Measurements from ENCODE around the gene RIPOR1.
"Not testable (repeated sequence)": the region's sequence is repeated elsewhere in the genome, so short reads cannot be mapped to it uniquely, and the experiment has no call there.

Gene RIPOR1

GRCh38 chr16:67483731-67484525 lies 44.7 kb upstream of the RIPOR1 start:
- Histone ChIP-seq H3K9me3 (ENCODE audit: control extremely low read depth in 1 of 5, control insufficient read depth in 4 of 5, insufficient read depth in 2 of 5, low read depth in 1 of 5, low read length in 4 of 5) (no peaks in the 10 kb centered on the region), H3K36me3 (ENCODE audit: control insufficient read depth in 4 of 4, insufficient read depth in 4 of 4, low read length in 3 of 4) (peaks cover 0 to 14% (median 6%) of the 10 kb centered on the region in 4 experiments), H3K27me3 (replicated peaks in 2 of 5; ENCODE audit: control insufficient read depth in 4 of 5, insufficient read depth in 5 of 5, low read length in 4 of 5) (no peaks in the 10 kb centered on the region), H3K4me1 (ENCODE audit: control extremely low read depth in 1 of 4, control insufficient read depth in 4 of 4, insufficient read depth in 4 of 4, low read length in 3 of 4) (peaks cover 5 to 54% (median 41%) of the 10 kb centered on the region in 4 experiments), H3K4me3 (ENCODE audit: control insufficient read depth in 1 of 7, extremely low read depth in 1 of 7, insufficient read depth in 4 of 7, low read depth in 2 of 7, low read length in 6 of 7) (no peak overlapping the region), H3K27ac (ENCODE audit: insufficient read depth in 1 of 2, low read depth in 1 of 2, low read length in 2 of 2, poor library complexity in 1 of 2, severe bottlenecking in 2 of 2) (peak overlapping the region in 1 of 2 experiments; percentile 25)
- no peak for DNase-seq
- WGBS (ENCODE audit: insufficient coverage), result over 99% methylated on average over 10 of the region's 12 CpGs
- ChIA-PET CTCF (interaction anchor here (0.6 to 4.9 kb wide), 9 partner anchors 9 to 1895 kb away, joined by 3 to 35 read pairs (median 4); no protein-coding TSS in a partner anchor), POLR2A (no interaction called here)

- H3K27me3 ChIP-seq (replicated peaks in 2 of 5; ENCODE audit: control insufficient read depth in 4 of 5, insufficient read depth in 5 of 5, low read length in 4 of 5), result no peaks in the 10 kb centered on the region
- DNase-seq, result no peak
- no peak overlapping the region for H3K4me3 ChIP-seq (ENCODE audit: control insufficient read depth in 1 of 7, extremely low read depth in 1 of 7, insufficient read depth in 4 of 7, low read depth in 2 of 7, low read length in 6 of 7)
- POLR2A ChIA-PET, result interaction anchor here (0.6 kb wide), 1 partner anchor 70 kb away, joined by 3 read pairs; no protein-coding TSS in a partner anchor
- H3K4me1 ChIP-seq (ENCODE audit: control extremely low read depth in 1 of 4, control insufficient read depth in 4 of 4, insufficient read depth in 4 of 4, low read length in 3 of 4), result peaks cover 9 to 60% (median 44%) of the 10 kb centered on the region in 4 experiments
- H3K36me3 ChIP-seq (ENCODE audit: control insufficient read depth in 4 of 4, insufficient read depth in 4 of 4, low read length in 3 of 4), result peaks cover 0 to 14% (median 6%) of the 10 kb centered on the region in 4 experiments
- 63% methylated on average over 3 of the region's 3 CpGs for WGBS (ENCODE audit: insufficient coverage)
- H3K9me3 ChIP-seq (ENCODE audit: control extremely low read depth in 1 of 5, control insufficient read depth in 4 of 5, insufficient read depth in 2 of 5, low read depth in 1 of 5, low read length in 4 of 5), result no peaks in the 10 kb centered on the region
- H3K27ac ChIP-seq (ENCODE audit: insufficient read depth in 1 of 2, low read depth in 1 of 2, low read length in 2 of 2, poor library complexity in 1 of 2, severe bottlenecking in 2 of 2), result no peak overlapping the region
- CTCF ChIA-PET, result interaction anchor here (1.2 to 6.1 kb wide), 4 partner anchors 29 to 183 kb away, joined by 4 to 40 read pairs (median 20); no protein-coding TSS in a partner anchor
Measured at GRCh38 chr16:67486805-67487204, 41.8 kb upstream of the RIPOR1 start.

- H3K9me3 ChIP-seq (ENCODE audit: control extremely low read depth in 1 of 5, control insufficient read depth in 4 of 5, insufficient read depth in 2 of 5, low read depth in 1 of 5, low read length in 4 of 5); H3K4me3 ChIP-seq (ENCODE audit: control insufficient read depth in 1 of 7, extremely low read depth in 1 of 7, insufficient read depth in 4 of 7, low read depth in 2 of 7, low read length in 6 of 7); H3K27ac ChIP-seq (ENCODE audit: insufficient read depth in 1 of 2, low read depth in 1 of 2, low read length in 2 of 2, poor library complexity in 1 of 2, severe bottlenecking in 2 of 2); POLR2A ChIA-PET; H3K27me3 ChIP-seq (replicated peaks in 2 of 5; ENCODE audit: control insufficient read depth in 4 of 5, insufficient read depth in 5 of 5, low read length in 4 of 5); DNase-seq: not testable (repeated sequence)
- Histone ChIP-seq H3K4me1 (ENCODE audit: control extremely low read depth in 1 of 4, control insufficient read depth in 4 of 4, insufficient read depth in 4 of 4, low read length in 3 of 4) (peaks cover 9 to 60% (median 39%) of the 10 kb centered on the region in 4 experiments), H3K36me3 (ENCODE audit: control insufficient read depth in 4 of 4, insufficient read depth in 4 of 4, low read length in 3 of 4) (peaks cover 0 to 14% (median 6%) of the 10 kb centered on the region in 4 experiments)
- CTCF ChIA-PET, result interaction anchor here (1.2 to 13.9 kb wide), 5 partner anchors 9 to 182 kb away, joined by 3 to 228 read pairs (median 4); no protein-coding TSS in a partner anchor
- 100% methylated on average over 1 of the region's 4 CpGs for WGBS (ENCODE audit: insufficient coverage)
Measured at GRCh38 chr16:67487561-67487960, 41.1 kb upstream of the RIPOR1 start.

GRCh38 chr16:67489401-67490083 lies 39.1 kb upstream of the RIPOR1 start:
- no peaks in the 10 kb centered on the region for H3K27me3 ChIP-seq (replicated peaks in 2 of 5; ENCODE audit: control insufficient read depth in 4 of 5, insufficient read depth in 5 of 5, low read length in 4 of 5)
- peak overlapping the region in 1 of 2 experiments; percentile 59 for H3K27ac ChIP-seq (ENCODE audit: insufficient read depth in 1 of 2, low read depth in 1 of 2, low read length in 2 of 2, poor library complexity in 1 of 2, severe bottlenecking in 2 of 2)
- peak overlapping the region in 2 of 7 experiments; percentile 7 to 30 for H3K4me3 ChIP-seq (ENCODE audit: control insufficient read depth in 1 of 7, extremely low read depth in 1 of 7, insufficient read depth in 4 of 7, low read depth in 2 of 7, low read length in 6 of 7)
- DNase-seq, result no peak
- H3K4me1 ChIP-seq (ENCODE audit: control extremely low read depth in 1 of 4, control insufficient read depth in 4 of 4, insufficient read depth in 4 of 4, low read length in 3 of 4), result peaks cover 9 to 52% (median 31%) of the 10 kb centered on the region in 4 experiments
- ChIA-PET POLR2A (no interaction called here), CTCF (interaction anchor here (0.8 to 13.9 kb wide), 11 partner anchors 8 to 154 kb away, joined by 3 to 228 read pairs (median 3); partner anchors contain the start of gene ATP6V0D1)
- peaks cover 0 to 9% (median 1%) of the 10 kb centered on the region in 4 experiments for H3K36me3 ChIP-seq (ENCODE audit: control insufficient read depth in 4 of 4, insufficient read depth in 4 of 4, low read length in 3 of 4)
- no peaks in the 10 kb centered on the region for H3K9me3 ChIP-seq (ENCODE audit: control extremely low read depth in 1 of 5, control insufficient read depth in 4 of 5, insufficient read depth in 2 of 5, low read depth in 1 of 5, low read length in 4 of 5)
- 93% methylated on average over 4 of the region's 4 CpGs for WGBS (ENCODE audit: insufficient coverage)

GRCh38 chr16:67490335-67491096 lies 38.1 kb upstream of the RIPOR1 start:
- ChIA-PET CTCF (interaction anchor here (0.7 to 13.9 kb wide), 7 partner anchors 9 to 48 kb away, joined by 3 to 228 read pairs (median 9); partner anchors contain the start of gene ATP6V0D1), POLR2A (interaction anchor here (0.6 kb wide), 2 partner anchors 168 to 229 kb away, joined by 3 read pairs; partner anchors contain the start of gene GFOD2)
- Histone ChIP-seq H3K27ac (ENCODE audit: insufficient read depth in 1 of 2, low read depth in 1 of 2, low read length in 2 of 2, poor library complexity in 1 of 2, severe bottlenecking in 2 of 2) (no peak overlapping the region), H3K36me3 (ENCODE audit: control insufficient read depth in 4 of 4, insufficient read depth in 4 of 4, low read length in 3 of 4) (peaks cover 0 to 4% (median 0%) of the 10 kb centered on the region in 4 experiments), H3K4me3 (ENCODE audit: control insufficient read depth in 1 of 7, extremely low read depth in 1 of 7, insufficient read depth in 4 of 7, low read depth in 2 of 7, low read length in 6 of 7) (no peak overlapping the region), H3K27me3 (replicated peaks in 2 of 5; ENCODE audit: control insufficient read depth in 4 of 5, insufficient read depth in 5 of 5, low read length in 4 of 5) (no peaks in the 10 kb centered on the region), H3K9me3 (ENCODE audit: control extremely low read depth in 1 of 5, control insufficient read depth in 4 of 5, insufficient read depth in 2 of 5, low read depth in 1 of 5, low read length in 4 of 5) (no peaks in the 10 kb centered on the region), H3K4me1 (ENCODE audit: control extremely low read depth in 1 of 4, control insufficient read depth in 4 of 4, insufficient read depth in 4 of 4, low read length in 3 of 4) (peaks cover 9 to 52% (median 31%) of the 10 kb centered on the region in 4 experiments)
- peak in 2 of 3 donors; percentile 12 to 25 for DNase-seq
- WGBS (ENCODE audit: insufficient coverage), result 97% methylated on average over 3 of the region's 8 CpGs

- Histone ChIP-seq H3K4me3 (ENCODE audit: control insufficient read depth in 1 of 7, extremely low read depth in 1 of 7, insufficient read depth in 4 of 7, low read depth in 2 of 7, low read length in 6 of 7) (no peak overlapping the region), H3K27ac (ENCODE audit: insufficient read depth in 1 of 2, low read depth in 1 of 2, low read length in 2 of 2, poor library complexity in 1 of 2, severe bottlenecking in 2 of 2) (no peak overlapping the region), H3K36me3 (ENCODE audit: control insufficient read depth in 4 of 4, insufficient read depth in 4 of 4, low read length in 3 of 4) (peaks cover 0 to 15% (median under 1%) of the 10 kb centered on the region in 4 experiments), H3K4me1 (ENCODE audit: control extremely low read depth in 1 of 4, control insufficient read depth in 4 of 4, insufficient read depth in 4 of 4, low read length in 3 of 4) (peaks cover 0 to 3% (median 2%) of the 10 kb centered on the region in 4 experiments), H3K27me3 (replicated peaks in 2 of 5; ENCODE audit: control insufficient read depth in 4 of 5, insufficient read depth in 5 of 5, low read length in 4 of 5) (no peaks in the 10 kb centered on the region), H3K9me3 (ENCODE audit: control extremely low read depth in 1 of 5, control insufficient read depth in 4 of 5, insufficient read depth in 2 of 5, low read depth in 1 of 5, low read length in 4 of 5) (no peaks in the 10 kb centered on the region)
- CTCF ChIA-PET, result interaction anchor here (1.6 to 13.9 kb wide), 2 partner anchors 14 to 22 kb away, joined by 6 to 228 read pairs; no protein-coding TSS in a partner anchor
- WGBS (ENCODE audit: insufficient coverage), result 92% methylated on average over 4 of the region's 4 CpGs
- POLR2A ChIA-PET, result no interaction called here
- DNase-seq, result no peak
Measured at GRCh38 chr16:67499106-67499505, 29.5 kb upstream of the RIPOR1 start.

All from common myeloid progenitor, CD34-positive (primary cell).